ENCODE data around the gene CFAP20. TPM values are rescaled to one million over a fixed set of nuclear protein-coding genes. Genes with fewer than 3 reads are reported as not detected.

Gene CFAP20
- total and polyA plus RNA-seq, 2 of the 13 experiments (the other 11 are each of a cell fraction or from before 2014, with no cell fraction given): 73.1 to 87.4 TPM

GRCh38 chr16:58099097-58099955 is 29.9 kb downstream of the CFAP20 start:
- FAIRE-seq: no peak
- POLR2A ChIA-PET: interaction anchor here (1.2 kb wide), 1 partner anchor 30 kb away, joined by 3 read pairs; the partner anchor contains the start of gene CFAP20

More at GRCh38 chr16:58099097-58099955, 29.9 kb downstream of the CFAP20 start:
- BruUV-seq (replicated peaks): no TSS peak
- H2AFZ ChIP-seq (ENCODE audit: low read length): no peak overlapping the region
- no peak overlapping the region for H3K4me3 ChIP-seq (replicated peaks in 1 of 3; ENCODE audit: insufficient read depth in 1 of 3, low read depth in 2 of 3, low read length in 3 of 3)
- H4K20me1 ChIP-seq (ENCODE audit: insufficient read depth, low read length): no peaks in the 10 kb centered on the region
- no peaks in the 10 kb centered on the region for H3K36me3 ChIP-seq (replicated peaks in 1 of 2; ENCODE audit: control insufficient read depth in 1 of 2, insufficient read depth in 2 of 2, low read length in 2 of 2)
- no peaks in the 10 kb centered on the region for H3K79me2 ChIP-seq (ENCODE audit: insufficient read depth, low read length)
- in situ Hi-C loops (cut with HindIII; ENCODE audit: extremely low pct_ligation_motif_present, low pct_unique_long_range_greater_than_20kb) (no loop called here), intact Hi-C loops (cut with micrococcal nuclease; ENCODE audit: unreplicated experiment) (no loop called here)
- H3K4me2 ChIP-seq (ENCODE audit: low read depth, low read length): peak overlapping the region; percentile 8; the same call in 1 of the 2 replicates
- DNase-seq (ENCODE audit: low spot score): no peak
- H3K9me3 ChIP-seq (ENCODE audit: low read length): no peaks in the 10 kb centered on the region
- H3K27me3 ChIP-seq (ENCODE audit: control insufficient read depth in 1 of 2, insufficient read depth in 2 of 2, low read length in 2 of 2): peaks cover 0 to 23% of the 10 kb centered on the region in 2 experiments; a peak in 2 of 5 replicates
- TF ChIP-seq ZFP91 (CRISPR knock-in tag; IDR thresholded peaks at IDR 0.05; ENCODE audit: borderline replicate concordance) (0 out of 2 replicates have a peak, but pooled peaks have one; percentile 24), FOXO1 (CRISPR knock-in tag; IDR thresholded peaks at IDR 0.05) (no peak)
- H3K27ac ChIP-seq (ENCODE audit: extremely low read length, insufficient read depth, low read length): no peak overlapping the region
- CTCF ChIA-PET (ENCODE audit: low intra/inter-chr PET ratio, low total read pairs): no interaction called here
- H3K9ac ChIP-seq (ENCODE audit: insufficient read depth, low read depth, low read length): no peak overlapping the region
- peaks cover 20% of the 10 kb centered on the region for H3K4me1 ChIP-seq (ENCODE audit: insufficient read depth, low read length)
- peak; percentile 16; the same call in 1 of the 3 replicates for ATAC-seq
- WGBS (ENCODE audit: low lambda C conversion rate): 56% methylated on average over 11 of the region's 12 CpGs

All from HepG2 (cell line).